Hepatocyte (in vitro differentiated cells): ENCODE data around the gene GATD1.

Experiments
- EZH2 ChIP-seq: fragments of 200-600 bp; sonication (generic); IDR thresholded peaks from 2 replicates; pipeline ENCODE4 v1.6.1; 2016; ENCODE audit warnings: antibody characterized with exemption, mild to moderate bottlenecking, borderline replicate concordance
- EZH2phosphoT487 ChIP-seq: fragments of 200-600 bp; sonication (generic); IDR thresholded peaks from one replicate; pipeline ENCODE4 v1.6.1; 2018; ENCODE audit warnings: antibody characterized with exemption, mild to moderate bottlenecking, low read depth, moderate library complexity; ENCODE audit not compliant: unreplicated experiment, severe bottlenecking
- TF ChIP-seq, protein P1 (sequence below): fragments of 200-600 bp; sonication (generic); IDR thresholded peaks from 2 replicates; pipeline ENCODE4 v1.5.1; 2016; ENCODE audit warnings: antibody characterized with exemption, mild to moderate bottlenecking; ENCODE audit not compliant: poor library complexity

DNA sequence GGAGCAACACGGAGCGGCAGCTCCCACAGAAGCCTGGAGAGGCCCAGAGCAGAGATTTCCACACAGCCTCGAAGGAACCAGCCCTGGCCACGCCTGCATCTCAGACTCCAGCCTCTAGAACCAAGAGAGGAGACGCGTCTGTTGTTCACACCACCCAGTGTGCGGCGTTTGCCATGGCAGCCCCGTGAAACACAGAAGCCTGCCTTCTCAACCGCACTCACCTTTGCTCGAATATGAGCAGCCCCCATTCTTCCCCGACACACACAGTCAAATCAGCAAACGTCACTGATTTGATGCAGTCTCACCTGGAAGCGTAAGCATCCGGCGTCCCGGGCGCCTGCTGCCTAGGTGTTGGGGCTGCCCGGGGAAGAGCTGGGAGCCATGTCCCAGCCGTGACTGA lies 44.2 kb downstream of the GATD1 start:
- TF ChIP-seq, protein P1, sequence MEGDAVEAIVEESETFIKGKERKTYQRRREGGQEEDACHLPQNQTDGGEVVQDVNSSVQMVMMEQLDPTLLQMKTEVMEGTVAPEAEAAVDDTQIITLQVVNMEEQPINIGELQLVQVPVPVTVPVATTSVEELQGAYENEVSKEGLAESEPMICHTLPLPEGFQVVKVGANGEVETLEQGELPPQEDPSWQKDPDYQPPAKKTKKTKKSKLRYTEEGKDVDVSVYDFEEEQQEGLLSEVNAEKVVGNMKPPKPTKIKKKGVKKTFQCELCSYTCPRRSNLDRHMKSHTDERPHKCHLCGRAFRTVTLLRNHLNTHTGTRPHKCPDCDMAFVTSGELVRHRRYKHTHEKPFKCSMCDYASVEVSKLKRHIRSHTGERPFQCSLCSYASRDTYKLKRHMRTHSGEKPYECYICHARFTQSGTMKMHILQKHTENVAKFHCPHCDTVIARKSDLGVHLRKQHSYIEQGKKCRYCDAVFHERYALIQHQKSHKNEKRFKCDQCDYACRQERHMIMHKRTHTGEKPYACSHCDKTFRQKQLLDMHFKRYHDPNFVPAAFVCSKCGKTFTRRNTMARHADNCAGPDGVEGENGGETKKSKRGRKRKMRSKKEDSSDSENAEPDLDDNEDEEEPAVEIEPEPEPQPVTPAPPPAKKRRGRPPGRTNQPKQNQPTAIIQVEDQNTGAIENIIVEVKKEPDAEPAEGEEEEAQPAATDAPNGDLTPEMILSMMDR: no peak
- no peak for TF ChIP-seq EZH2
- TF ChIP-seq EZH2phosphoT487: no peak
